A204.1 (cell line): ENCODE results near the gene C1D.
"Not testable (repeated sequence)": the region's sequence is repeated elsewhere in the genome, so short reads cannot be mapped to it uniquely, and the experiment has no call there.

Experiments
- FAIRE-seq: peaks from 2 replicates; lab custom pipeline; 2012; peaks lifted over from hg19 to GRCh38; lab: Jason Lieb, UNC

C1D gene, protein sequence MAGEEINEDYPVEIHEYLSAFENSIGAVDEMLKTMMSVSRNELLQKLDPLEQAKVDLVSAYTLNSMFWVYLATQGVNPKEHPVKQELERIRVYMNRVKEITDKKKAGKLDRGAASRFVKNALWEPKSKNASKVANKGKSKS

DNA sequence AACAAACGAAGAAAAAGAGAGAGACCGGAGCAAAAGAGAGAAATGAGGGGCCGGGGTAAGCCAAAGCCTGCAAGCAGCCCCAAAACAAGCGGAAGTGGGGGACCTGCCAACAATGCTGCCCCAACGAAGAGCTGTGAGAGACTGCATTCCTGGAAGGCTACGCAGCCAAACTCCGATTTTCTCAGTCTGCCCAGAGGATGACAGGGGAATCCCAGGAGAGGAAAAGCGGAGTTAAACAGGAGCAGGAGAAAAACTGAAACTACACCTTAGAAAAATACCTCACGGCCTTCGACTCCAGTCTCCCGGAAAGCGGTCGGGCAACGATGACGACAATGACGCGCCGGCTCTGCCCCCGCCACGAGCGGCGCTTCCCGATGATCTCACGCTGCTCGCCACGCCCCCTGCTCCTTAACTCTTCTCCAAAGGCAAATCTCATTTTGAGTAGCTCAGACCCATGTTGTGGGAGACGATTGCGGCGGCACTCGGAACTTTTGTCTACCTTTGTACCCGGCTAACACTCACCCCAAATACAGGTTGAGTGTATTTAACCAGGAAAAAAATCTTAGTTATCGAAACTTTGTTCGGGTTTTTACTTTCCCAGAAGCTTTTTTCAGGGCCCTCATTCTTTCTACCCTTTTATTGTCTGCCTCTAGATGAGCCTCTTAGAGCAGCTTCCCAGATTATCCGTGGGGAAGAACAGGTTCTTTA is at the start of gene C1D:
TSS of gene C1D (minus strand) at position 325 of the 708 bp plus-strand sequence. CDS start 15,694 bp downstream, outside the sequence.
- FAIRE-seq = peak; percentile 16

DNA sequence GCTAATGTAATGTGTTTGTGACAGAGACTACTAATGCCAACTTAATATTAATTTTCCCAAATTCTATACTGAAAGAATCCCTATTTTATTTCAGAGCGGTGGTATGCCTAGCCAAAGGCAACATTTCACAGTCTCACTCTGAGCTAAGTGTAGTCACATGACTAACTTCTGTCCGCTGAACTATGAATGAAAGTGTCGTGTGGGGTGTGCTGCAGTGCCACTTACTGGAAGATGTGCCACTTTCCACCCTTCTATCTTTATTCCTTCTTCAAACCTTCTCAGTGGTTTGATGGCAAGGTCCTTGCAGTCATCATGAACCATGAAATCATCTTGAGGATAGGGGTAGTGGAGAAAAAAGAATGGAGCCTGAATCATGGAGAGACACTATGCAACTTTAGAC is 47.3 kb upstream of the C1D start:
- FAIRE-seq = no peak

DNA sequence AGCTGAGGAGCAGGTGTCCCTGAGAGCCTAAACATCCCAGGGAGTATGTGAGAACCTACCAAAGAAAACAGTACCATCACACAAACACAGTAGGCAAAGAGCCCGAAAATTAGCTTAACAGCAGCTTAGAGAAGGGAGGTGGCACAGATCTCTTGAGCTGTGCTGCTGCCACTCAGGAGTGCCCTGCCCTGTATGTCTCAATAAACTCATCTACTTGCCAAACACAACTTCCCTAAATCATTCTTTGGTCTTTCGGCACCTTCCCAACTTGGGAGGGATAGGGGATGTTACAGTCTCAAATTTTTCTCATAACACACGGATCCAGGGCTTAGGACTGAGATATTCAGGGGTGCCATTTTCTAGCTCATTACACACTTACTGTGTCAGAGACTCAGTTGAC is 45.3 kb upstream of the C1D start:
- no peak for FAIRE-seq

DNA sequence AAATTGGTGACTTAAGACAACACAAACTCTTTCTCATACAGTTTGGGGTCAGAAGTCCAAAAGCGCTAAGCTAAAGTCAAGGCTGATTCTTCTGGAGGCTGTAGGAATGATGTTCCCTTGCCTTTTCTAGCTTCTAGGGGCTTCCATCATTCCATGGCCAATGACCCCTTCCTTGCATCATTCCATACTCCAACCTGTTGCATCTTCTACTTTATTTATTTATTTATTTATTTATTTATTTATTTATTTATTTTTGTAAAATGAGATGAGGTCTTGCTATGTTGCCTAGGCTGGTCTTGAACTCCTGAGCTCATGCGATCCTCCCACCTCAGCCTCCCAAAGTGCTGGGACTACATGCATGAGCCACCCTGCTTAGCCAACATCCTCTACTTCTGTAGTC is 44.7 kb upstream of the C1D start:
- no peak for FAIRE-seq

DNA sequence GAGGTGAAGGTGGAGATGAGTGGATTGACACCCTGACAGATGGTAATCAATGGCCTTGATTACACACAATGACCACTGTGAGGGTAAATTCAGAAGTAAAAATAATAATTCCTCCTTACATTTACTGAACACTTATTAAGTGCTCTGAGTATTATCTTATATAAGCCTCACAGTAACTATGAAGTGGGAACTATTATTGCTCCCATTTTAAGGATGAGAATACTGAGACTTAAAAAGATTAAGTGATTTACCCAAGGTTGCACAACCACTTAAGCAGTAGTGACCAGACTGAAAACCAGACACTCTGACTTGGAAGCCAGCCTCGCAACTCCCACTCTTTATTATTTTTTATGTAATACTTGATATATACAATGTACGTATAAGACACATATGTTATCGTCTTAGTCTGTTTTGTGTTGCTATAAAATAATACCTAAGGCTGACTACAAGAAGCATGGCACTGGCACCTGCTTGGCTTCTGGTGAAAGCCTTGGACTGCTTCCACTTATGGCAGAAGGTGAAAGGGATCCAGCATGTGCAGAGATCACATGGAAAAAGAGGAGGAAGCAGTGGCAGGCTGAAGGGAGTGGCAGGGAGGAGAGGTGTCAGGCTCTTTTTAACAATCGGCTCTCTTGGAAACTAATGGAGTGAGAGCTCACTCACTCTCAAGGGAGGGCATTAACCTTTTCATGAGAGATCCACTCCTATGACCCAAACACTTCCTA is 41.5 kb upstream of the C1D start:
- no peak for FAIRE-seq

DNA sequence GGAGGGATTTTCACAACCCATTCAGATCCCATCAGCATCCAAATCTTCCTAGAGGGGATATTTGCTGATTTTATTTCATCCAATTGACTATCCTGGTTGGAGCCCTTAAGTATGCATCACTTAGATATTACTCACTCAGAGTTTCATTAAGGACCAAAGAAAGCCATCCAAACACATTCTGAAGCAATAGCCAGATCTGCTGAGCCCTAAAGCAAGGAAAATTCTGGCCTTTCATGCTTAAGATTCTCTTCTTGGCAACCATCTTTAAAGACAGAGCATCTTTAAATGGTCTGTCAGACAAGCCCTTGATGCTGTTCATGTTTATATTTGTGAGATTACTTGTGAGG is 40.9 kb upstream of the C1D start:
- no peak for FAIRE-seq

DNA sequence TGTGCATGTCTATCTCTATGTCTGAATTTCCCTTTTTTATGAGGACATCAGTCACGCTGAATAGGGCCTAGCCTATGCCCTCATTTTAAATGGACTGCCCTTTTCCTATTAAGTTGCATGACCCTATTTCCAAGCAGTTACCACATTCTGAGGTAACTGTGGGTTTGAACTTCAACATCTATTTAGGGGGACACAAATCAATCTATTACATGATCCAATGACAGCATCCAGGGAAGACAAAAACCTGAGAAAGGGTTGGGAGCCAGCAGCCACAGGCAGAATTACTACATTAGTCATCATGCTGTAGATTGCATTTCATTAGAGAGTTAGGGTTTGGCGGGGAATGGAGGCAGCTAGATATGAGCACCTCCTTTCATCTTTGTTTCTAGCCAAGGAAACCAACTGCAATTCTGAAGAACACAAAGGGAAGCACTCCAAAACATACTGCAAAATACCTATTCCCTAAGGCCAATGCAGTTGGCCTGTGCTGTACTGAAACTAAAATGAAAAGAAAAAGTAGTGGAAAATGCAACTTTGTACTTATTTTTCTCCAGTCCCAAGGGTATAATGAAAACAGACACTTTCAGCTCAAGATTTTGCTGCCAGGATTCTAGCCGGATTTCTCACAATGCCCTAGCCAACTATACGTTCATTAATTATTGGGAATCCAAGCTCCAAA is 40.4 kb upstream of the C1D start:
- no peak for FAIRE-seq

DNA sequence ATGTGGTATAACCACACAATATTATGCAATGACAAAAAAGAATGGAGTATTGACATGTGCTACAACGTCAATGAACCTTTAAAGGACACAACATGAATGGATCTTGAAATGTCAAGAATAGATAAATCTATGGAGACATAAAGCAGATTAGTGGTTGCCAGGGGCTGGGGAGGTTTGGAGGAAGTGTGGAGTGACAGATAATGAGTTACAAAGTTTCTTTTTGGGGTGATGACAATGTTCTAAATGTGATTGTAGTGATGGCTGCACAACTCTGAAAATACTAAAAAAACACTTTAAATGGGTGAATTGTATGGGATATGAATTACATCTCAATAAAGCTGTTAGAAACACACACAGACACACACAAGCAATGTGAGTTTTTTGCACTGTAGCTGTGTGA is 37.4 kb upstream of the C1D start:
- no peak for FAIRE-seq

DNA sequence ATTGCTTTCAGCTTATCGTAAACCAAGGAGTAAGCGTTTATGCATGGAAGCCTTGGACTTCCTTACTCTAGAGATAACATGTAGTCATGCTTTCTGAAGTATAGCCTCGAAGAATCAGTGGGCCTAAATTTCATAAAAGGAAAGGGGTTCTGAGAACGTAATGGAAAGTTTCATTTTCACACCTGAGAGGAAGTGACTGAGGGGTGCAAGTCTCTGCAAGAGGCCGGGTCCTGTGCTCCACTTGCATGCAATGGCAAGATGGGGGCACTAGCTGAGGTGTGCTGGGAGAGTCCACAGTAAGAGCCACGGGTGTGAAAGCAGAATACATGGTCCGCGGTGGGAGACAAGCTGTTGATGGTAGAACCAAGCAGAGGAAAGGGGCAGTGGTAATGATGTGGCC is 36.5 kb upstream of the C1D start:
- no peak for FAIRE-seq

DNA sequence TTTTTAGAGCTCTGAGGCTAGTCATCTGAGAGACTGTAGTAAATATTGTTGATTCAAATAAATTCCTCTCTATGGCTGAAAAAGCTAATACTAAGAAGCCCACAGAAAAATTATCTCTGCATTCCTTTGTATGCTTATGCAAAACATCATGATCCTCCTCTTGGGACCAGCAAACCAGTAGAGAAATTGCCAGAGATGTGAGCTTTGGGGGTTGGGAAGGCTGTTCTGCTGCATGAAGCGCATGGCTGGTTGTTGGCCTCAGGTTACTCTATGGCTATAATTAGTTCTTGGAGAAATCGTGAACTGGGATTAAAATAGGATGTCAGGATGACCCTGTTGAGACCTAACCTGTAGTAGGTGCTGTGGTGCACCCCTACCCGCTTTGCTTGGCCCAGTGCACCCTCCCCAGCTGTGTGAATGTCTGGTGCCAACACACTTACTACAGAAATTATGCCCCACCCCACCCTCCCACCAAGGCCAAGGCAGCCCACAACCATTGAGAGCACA is 35.5 kb upstream of the C1D start:
- FAIRE-seq = no peak

DNA sequence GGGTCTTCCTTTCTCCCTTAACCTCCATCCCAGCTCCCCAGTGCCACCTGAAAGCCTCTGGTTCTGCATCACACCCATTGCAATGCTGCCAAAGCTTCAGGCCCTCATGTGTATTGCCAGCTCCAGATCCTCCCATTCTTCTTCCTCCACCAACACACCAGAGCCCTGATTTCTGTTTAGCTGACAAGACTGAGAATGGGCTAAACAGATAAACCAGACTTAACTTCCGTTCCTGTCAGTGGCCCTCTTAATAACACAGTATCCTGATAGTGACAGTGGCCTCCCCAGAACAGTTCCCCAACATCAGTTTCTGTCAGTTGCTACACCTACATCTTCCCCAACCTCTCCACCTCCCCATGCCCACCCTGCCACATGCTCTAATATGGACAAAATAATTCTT is 31.3 kb upstream of the C1D start:
- no peak for FAIRE-seq

DNA sequence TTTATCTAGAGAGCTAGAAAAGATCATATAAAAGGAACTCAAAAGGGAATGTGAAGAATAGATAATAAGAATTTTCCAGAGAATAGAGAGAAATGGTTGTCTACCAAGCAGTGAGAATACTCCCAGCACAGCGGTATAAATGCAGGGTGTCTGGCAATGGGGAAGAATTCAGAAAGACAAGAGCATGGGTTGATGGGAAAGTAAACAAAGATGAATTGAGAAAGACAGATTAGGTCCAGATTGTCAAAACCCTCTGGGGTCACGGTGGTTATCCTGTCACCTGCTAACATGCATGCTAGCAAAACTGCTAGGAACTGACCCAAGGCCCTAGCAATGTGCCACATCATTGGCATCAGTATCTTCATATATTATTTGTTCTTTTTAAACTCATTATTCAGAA is 30.8 kb upstream of the C1D start:
- no peak for FAIRE-seq

DNA sequence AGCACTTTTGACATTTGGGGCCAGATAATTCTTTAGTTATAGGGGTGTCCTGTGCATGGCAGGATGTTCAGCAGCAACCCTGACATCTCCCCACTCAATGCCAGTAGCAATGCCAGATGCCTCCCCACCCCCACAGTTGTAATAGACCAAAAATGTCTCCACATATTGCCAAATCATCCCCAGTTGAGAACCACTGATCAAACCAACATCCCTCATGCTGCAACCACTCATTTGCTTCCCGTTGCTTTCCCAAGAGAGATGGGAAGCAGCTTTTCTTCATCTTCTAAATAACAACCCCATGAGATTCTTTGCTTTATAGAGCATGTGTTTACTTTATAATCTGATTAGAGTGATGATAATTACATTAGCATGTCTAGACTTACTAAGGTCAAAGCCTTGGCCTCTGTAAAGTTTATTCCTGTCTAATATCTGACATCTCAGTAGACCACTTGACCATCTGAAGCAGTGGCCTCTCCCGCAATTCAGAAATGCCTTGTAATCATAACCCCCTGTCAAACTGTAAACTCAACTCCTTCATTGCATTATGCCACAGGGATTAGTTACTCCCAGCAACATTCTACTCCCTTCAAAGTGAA is 28.7 kb upstream of the C1D start:
- FAIRE-seq = no peak

DNA sequence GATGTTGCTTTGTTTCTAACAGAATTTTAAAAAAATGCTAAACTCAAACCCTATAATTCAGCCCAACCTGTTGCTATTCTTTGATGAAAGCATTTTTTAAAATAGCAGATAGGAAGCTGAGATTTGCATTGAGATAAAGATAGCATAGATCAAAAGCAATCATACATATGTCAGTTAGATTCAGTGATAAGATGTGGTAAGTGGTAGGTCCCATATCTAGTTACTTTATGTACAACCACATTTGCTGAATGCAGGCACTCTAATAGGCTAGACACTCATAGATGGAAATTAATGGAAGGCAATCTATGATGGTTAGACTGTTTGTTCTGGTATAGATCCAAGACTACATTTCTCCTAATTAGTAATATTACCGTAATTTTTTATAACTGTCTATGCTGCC is 27.2 kb upstream of the C1D start:
- no peak for FAIRE-seq

DNA sequence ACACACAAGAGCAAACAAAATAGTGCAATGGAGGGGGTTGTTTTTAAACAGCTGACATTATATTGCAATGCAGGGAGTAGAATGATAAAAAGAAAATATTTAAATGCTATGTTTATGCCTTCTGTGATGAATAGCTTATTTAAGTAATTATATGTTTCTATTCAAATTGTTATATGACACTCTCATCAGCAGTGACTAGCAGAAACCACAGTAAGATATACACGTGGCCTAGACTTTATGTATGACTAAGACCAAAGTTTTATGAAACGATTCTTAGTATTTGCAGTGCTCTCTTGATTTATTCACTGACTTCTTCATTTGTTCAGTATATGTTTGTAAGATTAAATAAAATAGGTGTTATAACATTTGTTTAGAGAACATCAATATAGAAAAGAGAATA is 26.1 kb upstream of the C1D start:
- FAIRE-seq = no peak

DNA sequence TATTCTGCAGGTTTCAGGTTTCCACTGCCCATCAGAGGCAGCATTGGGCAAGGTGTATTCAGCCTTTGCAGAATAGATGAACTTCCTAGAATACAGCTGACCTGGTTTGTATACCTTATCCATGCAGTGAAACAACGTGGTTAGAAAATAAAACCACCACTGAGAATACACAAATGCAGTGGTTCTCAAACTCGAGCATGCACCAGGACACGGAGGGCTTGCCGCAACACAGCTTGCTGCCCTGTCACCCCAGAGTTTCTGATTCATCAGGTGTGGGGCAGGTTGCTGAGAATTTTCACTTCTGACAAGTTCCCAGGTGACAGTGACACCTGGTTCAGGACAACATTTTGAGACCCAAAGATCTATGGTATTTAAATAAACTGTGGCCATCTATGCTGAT is 23.4 kb upstream of the C1D start:
- FAIRE-seq = no peak

DNA sequence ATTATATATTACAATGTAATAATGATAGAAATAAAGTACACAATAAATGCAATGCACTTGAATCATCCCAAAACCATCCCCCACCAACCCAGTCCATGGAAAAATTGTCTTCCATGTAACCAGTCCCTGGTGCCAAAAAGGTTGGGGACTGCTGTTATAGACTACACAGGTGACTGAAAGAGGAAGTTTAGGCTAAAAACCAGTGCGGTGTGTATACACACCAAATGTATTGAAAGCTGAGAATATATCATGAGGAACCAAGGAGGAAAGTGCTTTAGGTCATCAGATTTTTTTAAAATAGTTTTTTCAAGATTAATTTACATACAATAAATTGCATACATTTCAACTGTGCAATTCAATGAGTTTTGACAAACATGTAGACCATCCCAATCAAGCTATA is 20.5 kb upstream of the C1D start:
- no peak for FAIRE-seq

DNA sequence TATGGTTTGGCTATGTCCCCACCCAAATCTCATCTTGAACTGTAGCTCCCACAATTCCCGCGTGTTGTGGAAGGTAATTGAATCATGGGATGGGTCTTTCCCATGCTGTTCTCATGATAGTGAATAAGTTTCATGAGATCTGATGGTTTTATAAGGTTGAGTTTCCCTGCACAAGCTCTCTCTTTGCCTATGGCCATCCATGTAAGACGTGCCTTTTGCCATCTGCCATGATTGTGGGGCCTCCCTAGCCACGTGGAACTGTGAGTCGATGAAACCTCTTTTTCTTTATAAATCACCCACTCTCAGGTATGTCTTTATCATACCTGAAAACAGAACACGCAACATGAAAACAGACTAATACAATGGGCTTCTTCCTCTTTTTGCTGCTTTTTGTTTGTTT is 11.2 kb upstream of the C1D start:
- FAIRE-seq = no peak

DNA sequence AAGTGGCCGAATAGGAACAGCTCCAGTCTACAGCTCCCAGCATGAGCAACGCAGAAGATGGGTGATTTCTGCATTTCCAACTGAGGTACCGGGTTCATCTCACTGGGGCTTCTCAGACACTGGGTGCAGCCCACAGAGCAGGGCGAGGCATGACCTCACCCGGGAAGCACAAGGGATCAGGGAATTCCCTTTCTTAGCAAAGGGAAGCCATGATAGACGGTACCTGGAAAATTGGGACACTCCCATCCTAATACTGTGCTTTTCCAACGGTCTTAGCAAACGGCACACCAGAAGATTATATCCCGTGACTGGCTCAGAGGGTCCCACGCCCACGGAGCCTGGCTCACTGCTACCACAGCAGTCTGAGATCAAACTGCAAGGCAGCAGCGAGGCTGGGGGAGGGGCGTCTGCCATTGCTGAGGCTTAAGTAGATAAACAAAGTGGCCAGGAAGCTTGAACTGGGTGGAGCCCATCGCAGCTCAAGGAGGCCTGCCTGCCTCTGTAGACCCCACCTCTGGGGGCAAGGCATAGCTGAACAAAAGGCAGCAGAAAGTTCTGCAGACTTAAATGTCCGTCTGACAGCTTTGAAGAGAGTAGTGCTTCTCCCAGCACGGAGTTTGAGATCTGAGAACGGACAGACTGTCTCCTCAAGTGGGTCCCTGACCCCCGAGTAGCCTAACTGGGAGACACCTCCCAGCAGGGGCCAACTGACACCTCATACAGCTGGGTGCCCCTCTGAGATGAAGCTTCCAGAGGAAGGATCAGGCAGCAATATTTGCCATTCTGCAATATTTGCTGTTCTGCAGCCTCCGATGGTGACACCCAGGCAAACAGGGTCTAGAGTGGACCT is 1.2 kb upstream of the C1D start:
- FAIRE-seq = not testable (repeated sequence)

DNA sequence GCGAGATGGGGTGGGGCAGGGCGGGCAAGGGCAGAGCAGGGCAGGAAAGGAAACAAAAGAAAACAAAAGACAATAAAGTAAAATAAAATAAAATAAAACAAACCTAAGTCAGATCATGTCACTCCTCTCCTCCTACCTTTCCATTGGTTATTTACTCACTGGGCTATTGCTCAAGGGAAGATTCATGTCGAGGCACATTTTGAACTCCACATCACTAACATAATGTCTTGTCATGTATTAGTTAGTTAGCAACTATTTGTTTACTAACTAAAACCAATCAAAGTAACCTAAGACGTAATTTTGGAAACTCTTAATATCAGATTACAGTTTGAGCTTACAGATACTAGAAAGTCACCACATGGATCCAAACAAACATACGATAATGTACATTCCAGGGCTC is 2.2 kb downstream of the C1D start:
- no peak for FAIRE-seq

DNA sequence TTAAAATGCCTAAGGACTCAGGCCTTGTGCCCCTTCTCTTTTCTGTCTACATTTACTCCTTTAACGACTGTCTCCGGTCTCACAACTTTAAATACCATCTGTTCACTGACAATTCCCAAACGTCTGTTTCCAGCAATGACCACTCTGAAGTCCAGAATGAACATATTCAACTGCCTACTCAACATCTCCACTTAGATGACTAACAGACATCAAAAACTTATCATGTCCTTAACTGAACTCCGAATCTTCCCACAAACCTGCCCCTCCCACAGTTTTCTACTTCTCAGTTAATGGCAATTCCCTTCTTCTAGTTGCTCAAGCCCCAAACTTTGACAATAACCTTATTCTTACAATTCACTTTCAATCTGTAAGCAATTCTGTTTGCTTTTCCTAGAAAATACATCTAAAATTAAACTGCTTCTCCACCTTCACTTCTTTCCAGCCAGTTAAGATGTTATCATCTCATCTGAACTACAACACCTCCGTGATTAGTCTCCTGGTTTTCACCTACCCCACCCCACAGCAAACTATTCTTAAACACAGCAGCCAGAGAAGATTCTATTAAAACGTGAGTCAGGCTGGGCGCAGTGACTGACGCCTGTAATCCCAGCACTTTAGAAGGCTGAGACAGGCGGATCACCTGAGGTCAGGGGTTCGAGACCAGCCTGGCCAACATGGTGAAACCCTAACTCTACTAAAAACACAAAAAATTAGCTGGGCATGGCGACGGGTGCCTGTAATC is 2.8 kb downstream of the C1D start:
- FAIRE-seq = no peak
